WTC11 (cell line): ENCODE data around the gene GLYATL3. TPM values are rescaled to one million over a fixed set of nuclear protein-coding genes. Genes with fewer than 3 reads are reported as not detected.

Experiments used
- ATAC-seq: fragments of 200-7000 bp; cut with Tn5 transposase; 2 replicates; pipeline ENCODE4 v1.10.0; 2021; ENCODE audit warnings: mild to moderate bottlenecking, moderate library complexity
- CTCF ChIA-PET: fragments of 300-600 bp; sonication (Branson Sonifier 250); formaldehyde crosslinking; loops from one replicate; lab custom pipeline; 2021; ENCODE audit warnings: antibody characterized with exemption; lab: Charles Lee
- POLR2A ChIA-PET: fragments of 350-600 bp; sonication (Branson Sonifier 250); formaldehyde crosslinking; loops from one replicate; lab custom pipeline; 2021; ENCODE audit warnings: antibody characterized with exemption; lab: Charles Lee
- DNase-seq: peaks from one replicate; pipeline ENCODE4 v3.0.0; 2021; ENCODE audit warnings: low spot score
- H3K27ac Mint-ChIP-seq: 2 replicates; pipeline ENCODE4 v1.8.0; 2021; ENCODE audit warnings: mixed read lengths
- H3K27me3 Mint-ChIP-seq: 2 replicates; pipeline ENCODE4 v1.8.0; 2021; ENCODE audit warnings: low read depth, mild to moderate bottlenecking, moderate library complexity, mixed read lengths
- H3K36me3 Mint-ChIP-seq: 2 replicates; pipeline ENCODE4 v1.8.0; 2021; ENCODE audit warnings: mixed read lengths
- H3K4me1 Mint-ChIP-seq: 2 replicates; pipeline ENCODE4 v1.8.0; 2022; ENCODE audit warnings: mixed read lengths
- H3K4me3 Mint-ChIP-seq: 2 replicates; pipeline ENCODE4 v1.8.0; 2021; ENCODE audit warnings: mild to moderate bottlenecking, moderate library complexity, mixed read lengths
- H3K9me3 Mint-ChIP-seq: 2 replicates; pipeline ENCODE4 v1.8.0; 2021; ENCODE audit warnings: mixed read lengths
- CBFB ChIP-seq: sonication (generic); formaldehyde crosslinking; IDR thresholded peaks from 2 replicates; pipeline ENCODE4 v1.8.1; 2022; ENCODE audit warnings: mild to moderate bottlenecking, low read depth, missing genetic modification reagents
- CREM ChIP-seq: sonication (generic); formaldehyde crosslinking; IDR thresholded peaks from 2 replicates; pipeline ENCODE4 v1.8.1; 2022; ENCODE audit warnings: mild to moderate bottlenecking, missing genetic modification reagents, moderate library complexity
- HMGA2 ChIP-seq: fragments of 250-450 bp; sonication (Bioruptor Pico); IDR thresholded peaks from 2 replicates; pipeline ENCODE4 v1.4.0; 2021; ENCODE audit warnings: mild to moderate bottlenecking, moderate library complexity
- NR3C1 ChIP-seq: sonication (generic); formaldehyde crosslinking; conservative IDR thresholded peaks from 2 replicates; pipeline ENCODE4 v1.8.1; 2023; ENCODE audit warnings: low read depth, mild to moderate bottlenecking, missing genetic modification reagents
- PRDM15 ChIP-seq: sonication (generic); formaldehyde crosslinking; IDR thresholded peaks from 2 replicates; pipeline ENCODE4 v1.8.0; 2022; ENCODE audit warnings: missing genetic modification reagents
- RORB ChIP-seq: fragments of 250-450 bp; sonication (Bioruptor Pico); IDR thresholded peaks from 2 replicates; pipeline ENCODE4 v1.9.0; 2021; ENCODE audit warnings: mild to moderate bottlenecking
- ZNF121 ChIP-seq: sonication (generic); formaldehyde crosslinking; IDR thresholded peaks from 2 replicates; pipeline ENCODE4 v1.8.0; 2023; ENCODE audit warnings: missing genetic modification reagents
- ZNF423 ChIP-seq: fragments of 250-450 bp; sonication (Bioruptor Pico); IDR thresholded peaks from 2 replicates; pipeline ENCODE4 v2.1.2; 2022; ENCODE audit warnings: mild to moderate bottlenecking, moderate library complexity
- ZNF671 ChIP-seq: fragments of 250-450 bp; sonication (Bioruptor Pico); IDR thresholded peaks from 2 replicates; pipeline ENCODE4 v1.8.0; 2021; ENCODE audit warnings: mild to moderate bottlenecking
- total RNA-seq: library from RNA; stranded (reverse); gene quantifications from 3 replicates; pipeline ENCODE4 v1.2.3, GENCODE V29; 2021
- TF ChIP-seq, protein P1 (sequence below): fragments of 250-450 bp; sonication (Bioruptor Pico); IDR thresholded peaks from 2 replicates; pipeline ENCODE4 v1.8.0; 2021; ENCODE audit warnings: mild to moderate bottlenecking
- TF ChIP-seq, protein P2 (sequence below): sonication (generic); formaldehyde crosslinking; IDR thresholded peaks from 2 replicates; pipeline ENCODE4 v1.8.0; 2022; ENCODE audit warnings: mild to moderate bottlenecking, missing genetic modification reagents
- TF ChIP-seq, protein P3 (sequence below): fragments of 200-600 bp; IDR thresholded peaks from 2 replicates; pipeline ENCODE4 v1.8.0; 2022; ENCODE audit warnings: antibody characterized with exemption

GLYATL3 gene
- total RNA-seq, 1 experiment from 2014 or later, result not detected

DNA sequence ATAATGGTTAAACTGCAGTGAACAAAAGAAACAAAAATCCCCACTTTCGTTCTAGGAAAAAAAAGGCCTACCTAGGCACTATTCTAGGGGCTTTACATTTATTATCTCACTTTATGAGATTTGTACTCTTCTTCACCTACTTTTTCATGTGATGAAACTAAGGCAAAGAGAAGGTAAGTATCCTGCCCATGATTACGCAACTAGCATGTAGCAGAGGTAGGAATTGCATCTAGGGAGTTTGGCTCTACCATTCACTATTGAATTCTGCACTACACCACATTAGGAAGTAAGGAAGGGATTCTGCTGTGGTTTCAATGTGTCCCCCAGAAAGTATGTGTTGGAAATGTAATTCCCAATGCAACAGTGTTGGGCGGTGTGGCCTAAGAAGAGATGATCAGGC lies 39.4 kb downstream of the GLYATL3 start:
- H3K27ac Mint-ChIP-seq, result no peak overlapping the region
- CTCF ChIA-PET, result no interaction called here
- H3K4me3 Mint-ChIP-seq, result no peak overlapping the region
- ATAC-seq, result no peak
- H3K36me3 Mint-ChIP-seq, result no peaks in the 10 kb centered on the region
- POLR2A ChIA-PET, result no interaction called here
- no peak for TF ChIP-seq CBFB (CRISPR knock-in tag)
- TF ChIP-seq RORB (CRISPR knock-in tag), result no peak
- TF ChIP-seq HMGA2 (CRISPR knock-in tag), result no peak
- TF ChIP-seq PRDM15, result no peak
- no peak for TF ChIP-seq ZNF121 (CRISPR knock-in tag)
- no peaks in the 10 kb centered on the region for H3K27me3 Mint-ChIP-seq
- H3K4me1 Mint-ChIP-seq, result peaks cover 7% of the 10 kb centered on the region; the same call in 1 of the 2 replicates
- H3K9me3 Mint-ChIP-seq, result no peaks in the 10 kb centered on the region
- DNase-seq, result no peak

- ChIA-PET CTCF (no interaction called here), POLR2A (interaction anchor here (0.7 kb wide), 1 partner anchor 304 kb away, joined by 4 read pairs; no protein-coding TSS in a partner anchor)
- Mint-ChIP-seq H3K36me3 (no peaks in the 10 kb centered on the region), H3K4me3 (no peak overlapping the region)
- ATAC-seq, result no peak
- TF ChIP-seq CREM (CRISPR knock-in tag) (no peak), ZNF671 (CRISPR knock-in tag) (no peak), NR3C1 (CRISPR knock-in tag) (no peak)
- TF ChIP-seq, protein P1, sequence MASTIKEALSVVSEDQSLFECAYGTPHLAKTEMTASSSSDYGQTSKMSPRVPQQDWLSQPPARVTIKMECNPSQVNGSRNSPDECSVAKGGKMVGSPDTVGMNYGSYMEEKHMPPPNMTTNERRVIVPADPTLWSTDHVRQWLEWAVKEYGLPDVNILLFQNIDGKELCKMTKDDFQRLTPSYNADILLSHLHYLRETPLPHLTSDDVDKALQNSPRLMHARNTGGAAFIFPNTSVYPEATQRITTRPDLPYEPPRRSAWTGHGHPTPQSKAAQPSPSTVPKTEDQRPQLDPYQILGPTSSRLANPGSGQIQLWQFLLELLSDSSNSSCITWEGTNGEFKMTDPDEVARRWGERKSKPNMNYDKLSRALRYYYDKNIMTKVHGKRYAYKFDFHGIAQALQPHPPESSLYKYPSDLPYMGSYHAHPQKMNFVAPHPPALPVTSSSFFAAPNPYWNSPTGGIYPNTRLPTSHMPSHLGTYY (CRISPR knock-in tag), result no peak
- TF ChIP-seq, all 79 proteins: peak for 0
- H3K27ac Mint-ChIP-seq, result no peak overlapping the region
- no peak for DNase-seq
- H3K9me3 Mint-ChIP-seq, result no peaks in the 10 kb centered on the region
- H3K4me1 Mint-ChIP-seq, result peaks cover 7% of the 10 kb centered on the region; the same call in 1 of the 2 replicates
- H3K27me3 Mint-ChIP-seq, result no peaks in the 10 kb centered on the region
These were observed 40.9 kb downstream of the GLYATL3 start for GRCh38 chr6:49540614-49541013.

GRCh38 chr6:49541210-49541724 lies 41.5 kb downstream of the GLYATL3 start:
- DNase-seq, result no peak
- Mint-ChIP-seq H3K9me3 (no peaks in the 10 kb centered on the region), H3K27me3 (no peaks in the 10 kb centered on the region), H3K36me3 (no peaks in the 10 kb centered on the region), H3K4me1 (peaks cover 7% of the 10 kb centered on the region; the same call in 1 of the 2 replicates), H3K27ac (no peak overlapping the region), H3K4me3 (no peak overlapping the region)
- ChIA-PET CTCF (interaction anchor here (1.0 to 1.3 kb wide), 2 partner anchors 9 kb away, joined by 3 to 4 read pairs; no protein-coding TSS in a partner anchor), POLR2A (interaction anchor here (1.1 kb wide), 1 partner anchor 17 kb away, joined by 6 read pairs; no protein-coding TSS in a partner anchor)
- no peak for TF ChIP-seq ZNF423 (CRISPR knock-in tag)
- TF ChIP-seq, protein P2, sequence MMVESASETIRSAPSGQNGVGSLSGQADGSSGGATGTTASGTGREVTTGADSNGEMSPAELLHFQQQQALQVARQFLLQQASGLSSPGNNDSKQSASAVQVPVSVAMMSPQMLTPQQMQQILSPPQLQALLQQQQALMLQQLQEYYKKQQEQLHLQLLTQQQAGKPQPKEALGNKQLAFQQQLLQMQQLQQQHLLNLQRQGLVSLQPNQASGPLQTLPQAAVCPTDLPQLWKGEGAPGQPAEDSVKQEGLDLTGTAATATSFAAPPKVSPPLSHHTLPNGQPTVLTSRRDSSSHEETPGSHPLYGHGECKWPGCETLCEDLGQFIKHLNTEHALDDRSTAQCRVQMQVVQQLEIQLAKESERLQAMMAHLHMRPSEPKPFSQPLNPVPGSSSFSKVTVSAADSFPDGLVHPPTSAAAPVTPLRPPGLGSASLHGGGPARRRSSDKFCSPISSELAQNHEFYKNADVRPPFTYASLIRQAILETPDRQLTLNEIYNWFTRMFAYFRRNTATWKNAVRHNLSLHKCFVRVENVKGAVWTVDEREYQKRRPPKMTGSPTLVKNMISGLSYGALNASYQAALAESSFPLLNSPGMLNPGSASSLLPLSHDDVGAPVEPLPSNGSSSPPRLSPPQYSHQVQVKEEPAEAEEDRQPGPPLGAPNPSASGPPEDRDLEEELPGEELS, result no peak
- TF ChIP-seq, protein P3, sequence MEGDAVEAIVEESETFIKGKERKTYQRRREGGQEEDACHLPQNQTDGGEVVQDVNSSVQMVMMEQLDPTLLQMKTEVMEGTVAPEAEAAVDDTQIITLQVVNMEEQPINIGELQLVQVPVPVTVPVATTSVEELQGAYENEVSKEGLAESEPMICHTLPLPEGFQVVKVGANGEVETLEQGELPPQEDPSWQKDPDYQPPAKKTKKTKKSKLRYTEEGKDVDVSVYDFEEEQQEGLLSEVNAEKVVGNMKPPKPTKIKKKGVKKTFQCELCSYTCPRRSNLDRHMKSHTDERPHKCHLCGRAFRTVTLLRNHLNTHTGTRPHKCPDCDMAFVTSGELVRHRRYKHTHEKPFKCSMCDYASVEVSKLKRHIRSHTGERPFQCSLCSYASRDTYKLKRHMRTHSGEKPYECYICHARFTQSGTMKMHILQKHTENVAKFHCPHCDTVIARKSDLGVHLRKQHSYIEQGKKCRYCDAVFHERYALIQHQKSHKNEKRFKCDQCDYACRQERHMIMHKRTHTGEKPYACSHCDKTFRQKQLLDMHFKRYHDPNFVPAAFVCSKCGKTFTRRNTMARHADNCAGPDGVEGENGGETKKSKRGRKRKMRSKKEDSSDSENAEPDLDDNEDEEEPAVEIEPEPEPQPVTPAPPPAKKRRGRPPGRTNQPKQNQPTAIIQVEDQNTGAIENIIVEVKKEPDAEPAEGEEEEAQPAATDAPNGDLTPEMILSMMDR, result no peak
- no peak for ATAC-seq
